22Rv1 (cell line): ENCODE data around the gene NFIX.

Experiments used
- H3K27ac ChIP-seq: fragments of 450-650 bp; 2 replicates; pipeline ENCODE4 v1.5.1; 2017
- ZFX ChIP-seq: fragments of 450-650 bp; IDR thresholded peaks from 2 replicates; pipeline ENCODE4 v1.6.1; 2017; ENCODE audit warnings: antibody characterized with exemption, borderline replicate concordance
- TF ChIP-seq, protein P1 (sequence below): fragments of 450-650 bp; IDR thresholded peaks from 2 replicates; pipeline ENCODE4 v1.5.1; 2017; ENCODE audit warnings: mild to moderate bottlenecking

NFIX gene

DNA sequence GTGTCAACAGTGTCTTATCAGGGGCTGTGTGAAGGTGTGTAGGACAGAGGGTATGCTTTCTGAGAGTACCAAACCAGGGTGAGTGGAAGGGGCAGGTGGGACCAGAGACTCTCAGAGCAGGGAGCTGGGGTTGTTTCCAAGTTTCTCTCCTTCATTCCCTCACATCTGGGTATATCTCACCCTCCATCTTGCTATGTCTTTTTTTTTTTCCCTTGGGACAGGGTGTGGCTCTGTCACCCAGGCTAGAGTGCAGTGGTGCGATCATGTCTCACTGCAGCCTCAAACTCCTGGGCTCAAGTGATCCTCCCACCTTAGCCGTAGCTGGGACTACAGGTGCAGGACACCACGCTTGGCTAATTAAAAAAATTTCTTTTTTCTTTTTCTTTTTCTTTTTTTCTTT is 15.3 kb upstream of the NFIX start:
- TF ChIP-seq, protein P1, sequence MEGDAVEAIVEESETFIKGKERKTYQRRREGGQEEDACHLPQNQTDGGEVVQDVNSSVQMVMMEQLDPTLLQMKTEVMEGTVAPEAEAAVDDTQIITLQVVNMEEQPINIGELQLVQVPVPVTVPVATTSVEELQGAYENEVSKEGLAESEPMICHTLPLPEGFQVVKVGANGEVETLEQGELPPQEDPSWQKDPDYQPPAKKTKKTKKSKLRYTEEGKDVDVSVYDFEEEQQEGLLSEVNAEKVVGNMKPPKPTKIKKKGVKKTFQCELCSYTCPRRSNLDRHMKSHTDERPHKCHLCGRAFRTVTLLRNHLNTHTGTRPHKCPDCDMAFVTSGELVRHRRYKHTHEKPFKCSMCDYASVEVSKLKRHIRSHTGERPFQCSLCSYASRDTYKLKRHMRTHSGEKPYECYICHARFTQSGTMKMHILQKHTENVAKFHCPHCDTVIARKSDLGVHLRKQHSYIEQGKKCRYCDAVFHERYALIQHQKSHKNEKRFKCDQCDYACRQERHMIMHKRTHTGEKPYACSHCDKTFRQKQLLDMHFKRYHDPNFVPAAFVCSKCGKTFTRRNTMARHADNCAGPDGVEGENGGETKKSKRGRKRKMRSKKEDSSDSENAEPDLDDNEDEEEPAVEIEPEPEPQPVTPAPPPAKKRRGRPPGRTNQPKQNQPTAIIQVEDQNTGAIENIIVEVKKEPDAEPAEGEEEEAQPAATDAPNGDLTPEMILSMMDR = no peak
- TF ChIP-seq ZFX = no peak

DNA sequence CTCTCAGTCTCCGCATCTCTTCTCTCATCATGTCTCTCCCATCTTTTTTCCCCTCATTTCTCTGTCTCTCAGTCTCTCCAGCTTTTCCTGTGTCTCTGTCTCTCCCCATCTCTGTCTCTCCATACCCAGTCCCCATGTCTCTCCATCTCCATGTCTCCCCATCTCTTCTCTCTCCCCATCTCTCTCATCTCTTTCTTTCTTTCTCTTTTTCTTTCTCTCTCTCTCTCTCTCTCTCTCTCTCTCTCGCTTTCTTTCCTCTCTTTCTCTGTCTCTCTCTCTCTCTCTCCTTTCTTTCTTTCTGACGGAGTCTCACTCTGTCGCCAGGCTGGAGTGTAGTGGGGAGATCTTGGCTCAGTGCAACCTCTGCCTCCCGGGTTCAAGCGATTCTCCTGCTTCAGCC is 12.6 kb upstream of the NFIX start:
- no peak overlapping the region for H3K27ac ChIP-seq
- TF ChIP-seq ZFX = no peak
- TF ChIP-seq, protein P1 = no peak

More for the DNA sequence above, 15.3 kb upstream of the NFIX start:
- no peak overlapping the region for H3K27ac ChIP-seq

DNA sequence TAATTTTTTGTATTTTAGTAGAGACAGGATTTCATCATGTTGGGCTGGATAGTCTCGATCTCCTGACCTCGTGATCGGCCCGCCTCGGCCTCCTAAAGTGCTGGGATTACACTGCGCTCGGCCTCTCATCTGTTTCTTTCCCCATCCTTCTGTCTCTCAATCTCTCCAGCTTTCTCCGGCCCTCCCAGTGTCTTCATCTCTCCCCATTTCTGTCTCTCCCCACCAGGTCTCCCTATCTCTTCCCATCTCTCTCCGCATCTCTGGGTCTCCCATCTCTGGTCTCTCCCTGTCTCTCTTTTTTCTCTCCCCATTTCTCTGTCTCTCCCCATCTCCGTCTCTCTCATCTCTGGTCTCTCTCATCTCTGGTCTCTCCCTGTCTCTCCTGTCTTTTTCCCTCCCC is 12.2 kb upstream of the NFIX start:
- no peak for TF ChIP-seq ZFX
- TF ChIP-seq, protein P1 = no peak
- H3K27ac ChIP-seq = no peak overlapping the region

DNA sequence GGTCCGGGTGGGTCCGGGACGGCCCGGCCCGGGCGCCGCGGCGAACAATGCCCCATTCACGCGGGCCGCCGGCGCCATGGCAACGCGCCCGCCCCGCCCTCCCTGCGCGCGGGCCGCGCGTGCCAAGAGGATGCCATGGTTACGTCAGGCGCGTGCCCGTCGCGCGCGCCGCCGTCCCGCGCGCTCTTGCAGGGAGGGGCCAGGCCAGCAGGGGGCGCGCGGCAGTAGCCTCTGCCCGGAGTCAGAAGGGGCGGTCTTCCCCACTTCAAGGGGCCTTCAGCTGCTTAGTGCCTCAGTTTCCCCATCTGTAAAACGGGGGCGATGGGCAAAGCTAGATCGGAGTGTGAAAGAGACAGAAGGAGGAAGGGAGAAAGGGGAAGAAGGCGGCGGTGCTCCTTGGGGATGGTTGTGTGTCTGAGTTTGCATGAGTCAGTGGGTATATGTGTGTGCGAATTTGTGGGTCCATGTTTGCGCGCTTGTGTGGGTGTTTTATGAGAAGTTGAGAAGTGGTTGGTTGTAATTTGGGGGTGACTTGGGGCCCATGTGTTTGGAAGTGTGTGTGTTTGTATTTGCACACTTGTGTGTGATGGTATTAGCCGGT is 11.6 kb upstream of the NFIX start:
- 0 out of 2 replicates have a peak overlapping the region, but pooled peaks have one; percentile 60 for H3K27ac ChIP-seq
- TF ChIP-seq, protein P1 = peak; percentile 97
- TF ChIP-seq ZFX = no peak

DNA sequence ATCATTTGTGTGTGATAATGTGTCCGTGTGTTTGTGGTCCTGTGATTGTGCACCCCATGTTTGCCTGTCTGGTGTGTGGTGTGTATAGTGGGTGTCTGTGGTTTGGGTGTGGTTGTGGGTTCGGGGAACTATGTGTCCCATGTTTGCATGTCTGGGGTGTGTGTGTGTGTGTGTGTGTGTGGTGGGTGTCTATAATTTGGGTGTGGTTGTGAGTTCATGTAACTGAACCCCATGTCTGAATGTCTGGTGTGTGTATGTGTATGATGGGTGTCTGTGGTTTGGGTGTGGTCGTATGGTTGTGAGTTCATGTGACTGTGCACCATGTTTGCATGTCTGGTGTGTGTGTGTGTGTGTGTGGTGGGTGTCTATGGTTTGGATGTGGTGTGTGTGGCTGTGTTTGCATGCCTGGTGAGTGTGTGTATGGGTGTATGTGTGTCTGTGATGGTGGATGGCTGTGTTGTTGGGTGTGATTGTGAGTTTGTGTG is 11.1 kb upstream of the NFIX start:
- H3K27ac ChIP-seq = peak overlapping the region; percentile 60
- TF ChIP-seq, protein P1 = no peak
- TF ChIP-seq ZFX = no peak

DNA sequence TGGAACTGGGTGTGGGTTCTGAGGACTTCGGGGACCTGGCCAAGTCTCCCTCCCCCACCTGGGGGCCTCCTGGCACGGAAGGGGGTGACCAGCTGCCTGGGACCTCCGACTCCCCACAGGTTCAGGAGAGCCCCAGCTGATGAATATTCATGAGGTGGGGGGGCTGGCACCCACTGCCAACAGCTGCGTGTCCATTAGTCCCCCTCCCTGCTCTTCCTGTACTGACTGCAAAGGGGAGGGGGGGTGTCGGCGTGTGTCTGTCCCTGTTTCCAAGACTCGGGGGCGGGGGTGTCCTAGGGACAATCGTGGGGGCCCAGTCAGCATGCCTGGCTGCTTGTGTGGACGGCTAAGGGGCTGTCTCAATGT is 10.6 kb upstream of the NFIX start:
- peak overlapping the region; percentile 60 for H3K27ac ChIP-seq

More for the DNA sequence above, 10.6 kb upstream of the NFIX start:
- no peak for TF ChIP-seq ZFX
- TF ChIP-seq, protein P1 = no peak
